D341Med (cell line): ENCODE data around the gene HGF.
"Not testable (repeated sequence)": the region's sequence is repeated elsewhere in the genome, so short reads cannot be mapped to it uniquely, and the experiment has no call there.

Experiments used
- DNase-seq: peaks from one replicate; pipeline ENCODE4 v3.0.0; 2012; ENCODE audit warnings: low spot score

Gene HGF

DNA sequence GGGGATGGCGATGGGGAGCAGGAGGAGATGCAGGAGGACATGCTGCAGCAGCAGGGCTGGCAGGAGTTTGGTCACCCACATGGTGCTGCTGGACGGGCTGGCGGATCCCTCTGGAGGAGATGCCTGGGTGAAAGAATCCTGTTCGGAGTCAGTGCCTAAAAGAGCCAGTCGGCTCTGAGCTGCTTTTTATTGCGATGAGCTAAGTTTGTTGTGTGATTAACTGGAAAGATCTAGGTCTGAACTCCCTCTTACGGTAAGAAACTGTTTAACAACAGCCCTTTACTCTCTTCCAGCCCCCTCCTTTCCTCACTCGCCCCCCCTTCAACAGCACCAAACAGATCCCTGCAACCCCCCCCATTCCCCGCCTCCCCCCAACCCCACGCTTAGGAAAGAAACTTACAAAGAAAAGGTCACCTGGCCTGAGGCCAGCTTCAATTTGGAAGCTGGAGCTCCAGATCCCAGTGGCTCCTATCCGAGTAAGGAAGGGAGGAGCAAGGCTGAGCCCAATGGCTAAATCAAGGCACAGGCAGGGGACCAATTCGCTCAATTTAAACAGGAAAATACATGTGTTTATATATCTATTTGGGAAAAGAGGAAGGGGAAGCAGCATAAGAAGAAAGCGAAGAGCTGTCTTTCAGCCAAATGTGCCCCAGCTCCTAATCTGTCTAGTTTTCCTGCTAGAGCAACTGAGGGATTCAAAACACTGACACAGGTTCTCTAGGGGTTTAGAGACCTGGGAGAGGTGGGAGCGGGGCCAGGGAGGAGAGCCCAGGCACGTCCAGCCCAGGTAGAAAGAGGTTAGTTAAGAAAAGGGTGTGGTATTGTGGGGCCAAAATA lies at the start of gene HGF:
Gene HGF, minus strand, starts transcription at position 157 of the 837 bp plus-strand sequence. Its CDS starts 76 bp downstream, at position 81.
- DNase-seq: no peak

DNA sequence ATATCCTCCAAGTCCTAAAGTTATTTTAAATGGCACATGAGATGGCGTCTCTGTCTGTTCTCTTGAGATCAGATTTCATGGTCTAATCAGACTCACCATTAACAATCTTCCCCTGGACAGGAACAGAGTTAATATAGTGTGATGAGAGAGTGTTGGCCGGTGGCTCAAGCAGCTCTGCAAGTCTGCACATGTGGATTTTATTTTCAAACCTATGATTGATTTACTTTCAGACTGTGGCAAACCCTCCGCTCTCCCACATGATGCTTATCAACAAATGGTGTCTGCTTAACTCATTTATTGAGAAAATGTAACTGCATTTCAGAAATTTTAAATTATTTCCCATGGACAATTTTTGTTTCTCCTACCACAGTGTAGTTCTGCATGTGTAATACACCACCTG lies 46.5 kb upstream of the HGF start:
- DNase-seq: no peak

DNA sequence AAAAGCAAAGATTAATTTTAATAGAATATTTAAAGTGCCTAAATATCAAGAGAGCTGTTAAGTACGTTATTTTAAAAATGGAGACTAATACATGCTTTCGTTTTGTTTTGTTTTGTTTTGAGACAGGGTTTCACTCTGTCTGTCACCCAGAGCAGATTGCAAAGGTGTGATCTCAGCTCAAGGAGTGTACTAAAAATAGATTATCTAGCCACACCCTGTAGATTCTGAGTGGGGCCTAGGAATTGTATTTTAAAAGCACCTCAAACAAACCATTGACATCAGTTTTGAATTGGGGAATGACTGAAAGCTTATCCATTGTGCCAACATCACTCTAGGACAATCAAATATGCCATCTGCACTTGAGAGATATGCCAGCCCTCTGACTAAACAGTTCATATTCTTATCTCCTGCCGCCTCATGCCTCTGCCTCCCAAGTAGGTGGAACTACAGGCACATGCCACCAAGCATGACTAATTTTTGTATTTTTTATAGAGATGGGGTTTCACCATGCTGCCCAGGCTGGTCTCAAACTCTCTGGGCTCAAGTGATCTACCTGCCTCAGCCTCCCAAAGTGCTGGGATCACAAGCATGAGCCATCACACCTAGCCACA lies 43.1 kb upstream of the HGF start:
- DNase-seq: not testable (repeated sequence)

DNA sequence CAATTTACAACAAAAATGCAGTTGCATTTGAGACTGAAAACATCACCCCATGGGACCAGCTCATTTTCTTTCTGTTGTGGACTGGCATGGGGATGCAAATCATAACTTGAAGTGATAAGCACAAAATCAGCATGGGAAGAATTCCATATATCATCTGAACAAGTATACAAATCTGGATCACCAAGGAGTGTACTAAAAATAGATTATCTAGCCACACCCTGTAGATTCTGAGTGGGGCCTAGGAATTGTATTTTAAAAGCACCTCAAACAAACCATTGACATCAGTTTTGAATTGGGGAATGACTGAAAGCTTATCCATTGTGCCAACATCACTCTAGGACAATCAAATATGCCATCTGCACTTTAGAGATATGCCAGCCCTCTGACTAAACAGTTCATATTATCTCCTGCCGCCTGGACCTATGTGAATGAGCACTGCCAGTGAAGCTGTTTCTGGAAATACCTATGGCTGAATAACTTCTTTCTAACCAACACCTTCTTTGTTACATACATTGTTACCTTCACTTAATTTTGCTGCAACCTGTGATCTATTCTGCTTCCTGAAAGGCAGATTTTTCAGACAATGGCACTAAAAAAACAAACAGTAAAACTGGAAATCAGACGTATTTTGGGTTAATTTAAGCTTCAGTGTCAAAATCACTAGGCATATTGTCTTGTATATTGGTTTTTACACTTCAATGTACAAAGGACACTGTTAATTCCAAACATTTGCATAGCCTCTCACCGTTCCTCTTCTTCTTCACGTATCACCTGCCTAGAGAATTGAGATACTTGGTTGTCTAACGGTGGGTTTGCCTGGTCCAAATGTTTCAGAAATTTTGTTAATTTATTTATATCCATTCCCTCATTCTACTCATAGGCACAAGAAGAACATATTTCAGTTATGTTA lies 42.4 kb upstream of the HGF start:
- no peak for DNase-seq

DNA sequence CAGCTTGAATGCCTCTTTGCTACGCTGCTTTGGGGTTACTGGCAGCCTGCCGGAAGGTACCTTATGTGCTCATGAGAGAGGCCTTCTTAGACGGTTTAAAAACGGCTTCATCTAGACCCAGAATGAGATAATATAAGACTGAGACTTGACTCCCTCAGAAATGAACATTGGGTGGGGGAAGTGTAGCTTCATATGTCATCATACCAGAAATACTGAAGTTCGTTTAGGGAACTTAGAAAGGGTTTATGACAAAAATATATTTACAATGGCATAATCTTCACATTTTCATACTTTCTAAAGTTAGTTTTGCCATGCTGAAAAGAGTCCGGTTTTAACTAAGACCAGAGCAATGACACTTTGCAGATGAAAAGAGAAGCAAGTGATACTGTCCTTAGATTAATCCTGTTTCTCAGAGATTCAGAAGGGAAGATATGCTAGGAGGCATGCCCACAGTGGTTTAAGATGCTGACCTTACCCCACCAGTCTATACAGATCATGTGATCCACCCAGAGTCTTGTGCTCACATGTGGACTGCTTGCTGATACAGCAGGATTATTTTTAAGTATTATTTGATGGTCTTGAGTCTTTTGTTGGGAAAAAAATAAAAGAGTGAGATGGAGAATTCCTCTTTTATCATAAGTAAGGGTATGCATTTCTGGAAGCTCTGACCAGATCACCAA lies 40.8 kb upstream of the HGF start:
- DNase-seq: no peak

DNA sequence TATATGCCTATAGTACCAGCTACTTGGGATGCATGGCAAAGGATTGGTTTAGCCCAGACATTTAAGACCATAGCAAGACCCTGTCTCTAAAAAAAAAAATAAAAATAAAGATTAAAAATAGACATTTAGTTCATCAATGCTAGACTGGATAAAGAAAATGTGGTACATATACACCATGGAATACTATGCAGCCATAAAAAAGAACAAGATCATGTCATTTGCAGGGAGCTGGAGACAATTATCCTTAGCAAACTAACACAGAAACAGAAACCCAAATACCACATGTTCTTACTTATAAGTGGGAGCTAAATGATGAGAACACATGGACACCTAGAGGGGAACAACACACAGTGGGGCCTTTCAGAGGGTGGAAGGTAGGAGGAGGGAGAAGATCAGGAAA lies 38.5 kb upstream of the HGF start:
- not testable (repeated sequence) for DNase-seq

DNA sequence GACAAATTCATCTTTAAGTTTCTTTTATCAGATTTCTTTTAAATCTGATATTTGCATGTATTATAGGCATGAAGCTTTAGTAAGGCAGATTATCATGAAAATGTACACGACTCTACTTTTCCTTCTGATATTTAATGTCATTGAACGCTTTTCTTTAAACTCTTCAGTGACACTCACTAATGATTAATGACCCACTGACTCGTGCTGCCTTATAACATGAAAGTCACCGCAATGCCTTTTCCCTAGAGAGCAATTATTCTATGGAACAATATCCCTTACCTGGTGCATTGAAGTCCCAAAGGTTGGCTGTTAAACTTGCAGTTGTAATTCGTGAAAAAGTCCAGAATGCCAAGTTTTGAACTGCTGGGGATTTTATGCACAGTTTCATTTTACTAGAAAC lies 33.4 kb upstream of the HGF start:
- no peak for DNase-seq

DNA sequence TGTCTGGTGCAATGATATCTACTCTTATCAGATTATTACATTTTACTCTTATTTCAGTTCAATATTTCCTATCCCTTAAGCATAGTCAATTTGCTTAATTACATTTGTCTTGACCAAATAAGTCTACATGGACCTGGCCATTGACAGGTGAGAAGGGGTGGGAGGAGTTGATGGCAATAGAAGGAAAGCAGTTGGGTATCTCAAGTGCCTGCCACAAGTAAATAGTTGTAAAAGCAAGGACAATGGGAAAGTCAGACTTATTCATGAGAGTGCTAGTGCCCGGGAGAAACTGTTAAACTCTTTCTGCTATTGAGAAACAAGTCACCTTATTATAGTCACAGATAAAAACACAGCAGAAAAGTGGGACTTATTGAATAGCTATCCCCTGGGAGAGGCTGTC lies 32.4 kb upstream of the HGF start:
- DNase-seq: no peak

DNA sequence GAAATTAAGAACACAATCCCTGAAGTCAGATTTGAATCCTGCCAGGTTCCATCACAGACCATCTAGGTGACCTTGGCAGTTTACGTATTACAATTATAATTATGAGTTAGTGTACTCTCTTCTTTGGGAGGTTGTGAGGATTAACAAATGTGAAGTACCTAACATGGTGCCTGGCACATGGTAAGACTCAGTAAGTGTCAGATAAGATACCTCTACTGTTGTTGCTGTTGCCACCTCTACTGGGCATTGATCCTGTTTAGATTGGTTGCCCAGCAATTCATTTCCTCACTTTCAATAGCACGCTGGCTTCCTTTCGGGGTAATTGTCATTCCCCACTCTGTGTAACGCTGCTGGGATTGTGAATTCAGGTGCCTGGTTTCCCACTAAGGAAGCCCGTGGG lies 31.7 kb upstream of the HGF start:
- DNase-seq: no peak

DNA sequence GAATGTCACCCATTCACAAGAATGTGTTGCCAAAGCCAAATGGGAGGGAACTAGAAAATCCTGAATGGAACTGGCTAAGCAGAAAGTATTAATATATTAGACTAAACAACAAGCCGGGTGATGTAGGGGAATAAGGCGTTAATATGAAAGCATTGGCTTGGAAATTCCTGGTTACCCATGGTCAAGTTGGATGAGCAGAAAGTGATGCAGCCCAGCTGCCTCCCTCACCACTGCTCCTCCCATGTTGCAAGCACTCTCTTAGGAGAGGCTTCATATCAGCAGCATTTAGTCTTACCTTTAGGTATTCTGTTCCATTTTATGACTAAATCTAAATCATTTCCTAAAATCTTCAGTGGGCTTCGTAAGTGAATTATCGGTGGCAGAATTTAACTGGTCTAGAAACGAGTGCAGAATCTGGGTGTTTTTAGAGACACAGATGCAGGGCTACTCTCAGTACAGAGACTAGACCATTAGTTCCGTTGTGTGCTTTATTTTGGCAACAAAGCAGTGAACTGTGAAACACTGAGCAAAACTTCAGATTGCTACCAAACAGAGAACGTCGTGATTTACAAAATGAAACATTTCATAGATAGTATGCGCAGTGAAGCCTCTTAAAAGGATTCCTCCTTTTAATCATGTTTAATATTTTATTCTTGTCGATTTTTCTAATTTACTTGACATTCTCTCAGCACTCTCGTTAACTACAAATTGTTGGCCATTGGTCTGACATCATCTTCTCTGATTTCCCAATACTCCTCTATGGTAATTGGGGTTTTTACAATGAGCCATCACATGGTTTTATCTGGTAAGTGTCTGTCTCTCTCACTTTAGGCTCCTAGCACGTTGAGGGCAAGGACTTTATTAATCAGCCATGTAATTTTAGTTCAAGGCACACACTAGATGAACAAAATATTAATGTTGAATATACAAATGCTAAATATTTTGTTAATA lies 22.0 kb upstream of the HGF start:
- DNase-seq: no peak

DNA sequence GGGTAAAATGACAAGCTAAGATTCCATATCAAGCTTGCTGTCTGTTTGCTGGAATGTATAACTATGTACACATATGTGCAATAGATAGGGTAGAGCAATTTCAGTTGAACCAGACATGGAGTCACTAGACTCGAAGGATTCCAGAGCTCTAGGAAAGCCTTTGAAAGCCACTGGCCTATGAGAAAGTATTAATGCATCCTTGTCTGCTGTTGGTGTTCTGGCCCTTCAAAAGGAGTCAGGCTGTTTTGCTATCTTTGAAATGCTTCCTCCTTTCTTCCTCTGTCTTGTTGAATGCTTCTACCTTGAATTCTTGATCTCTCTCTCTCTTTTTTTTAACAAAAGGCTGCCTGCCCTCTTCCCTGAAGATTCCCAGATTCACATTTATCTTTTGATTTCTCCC lies 20.8 kb upstream of the HGF start:
- DNase-seq: no peak

DNA sequence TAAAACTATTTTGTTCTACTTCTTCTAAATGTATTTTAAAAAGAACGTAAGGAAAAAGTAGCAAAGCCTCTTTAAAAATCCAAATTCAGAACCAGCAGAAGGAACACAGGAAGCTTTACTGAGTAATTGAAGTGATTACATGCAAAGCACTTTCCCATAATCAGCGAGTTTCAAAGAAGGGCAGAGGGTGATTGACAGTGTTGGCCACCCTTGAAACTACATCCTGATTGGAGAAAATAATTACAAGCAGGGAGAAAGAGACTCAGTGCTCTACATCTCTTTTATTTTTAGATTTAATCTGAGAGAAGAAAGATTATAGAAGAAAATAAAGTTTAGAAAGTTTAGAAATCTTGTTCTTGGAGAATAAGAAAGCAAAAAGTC lies 20.3 kb upstream of the HGF start:
- no peak for DNase-seq

DNA sequence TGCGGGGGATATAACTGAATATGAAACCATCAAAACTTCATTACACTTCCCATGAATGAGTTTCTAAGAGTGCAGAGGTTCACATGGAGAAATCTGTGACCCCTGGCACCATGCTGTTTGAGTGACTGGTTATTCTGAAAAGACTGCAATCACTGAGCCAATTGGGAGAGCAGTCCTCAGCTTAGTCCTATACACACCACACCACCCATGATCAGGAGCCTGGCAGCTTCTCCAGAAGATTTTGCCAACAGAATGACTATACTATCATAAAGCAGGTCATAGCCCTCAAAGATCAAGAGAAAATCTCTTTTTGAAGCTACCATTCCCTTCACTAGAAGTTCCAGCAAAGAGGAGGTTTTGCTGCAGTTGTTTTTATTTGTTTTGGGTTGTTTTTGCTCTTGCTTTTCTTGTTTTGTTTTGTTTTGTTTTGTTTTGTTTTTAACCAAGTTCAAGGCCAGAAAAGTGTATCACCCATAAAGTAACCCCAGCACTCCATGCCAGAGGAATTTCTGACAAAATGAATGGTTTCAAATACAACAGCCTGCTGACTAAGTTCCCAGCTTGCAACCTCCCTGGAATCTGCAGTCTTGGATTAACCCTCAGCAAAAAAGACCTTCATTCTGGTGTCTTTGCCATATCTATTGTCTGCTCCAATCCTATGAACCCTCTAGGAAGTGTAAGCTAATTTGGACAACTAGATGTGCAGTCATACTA lies 19.7 kb upstream of the HGF start:
- no peak for DNase-seq

DNA sequence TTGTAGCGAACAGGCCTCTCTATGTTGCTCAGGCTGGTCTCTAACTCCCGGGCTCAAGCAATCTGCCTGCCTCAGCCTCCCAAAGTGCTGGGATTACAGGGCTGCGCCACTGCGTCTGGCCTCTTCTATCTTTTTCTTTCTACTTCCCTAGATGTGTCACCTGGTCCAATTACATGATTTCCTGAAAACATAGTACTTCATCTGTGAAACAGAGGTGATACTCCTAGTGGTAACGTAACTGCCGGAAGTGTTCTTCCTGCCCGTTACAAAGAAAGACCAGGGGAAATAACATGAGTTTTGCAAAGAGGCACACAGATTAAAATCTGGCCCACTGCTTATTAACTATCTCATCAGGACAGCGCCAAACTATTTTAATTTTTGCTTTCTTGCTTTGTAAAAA lies 18.4 kb upstream of the HGF start:
- no peak for DNase-seq

DNA sequence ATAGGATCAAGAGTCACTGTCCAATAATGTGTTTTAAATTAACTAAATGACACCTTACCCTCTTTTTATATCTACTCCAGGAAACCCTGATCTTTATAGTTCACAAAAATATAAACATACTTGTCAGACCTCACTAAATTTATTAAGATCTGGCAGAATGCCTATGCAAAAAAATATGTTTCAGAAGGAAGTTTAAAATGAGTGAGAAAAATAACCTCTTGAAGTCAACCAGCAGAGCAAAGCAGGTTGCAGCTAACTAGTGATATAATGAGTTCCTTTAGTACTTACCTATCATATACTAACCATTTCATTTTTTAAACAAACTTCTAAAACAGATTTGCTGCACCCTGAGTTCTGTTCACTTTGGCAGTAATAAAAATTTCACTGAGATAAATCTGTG lies 14.0 kb upstream of the HGF start:
- no peak for DNase-seq

DNA sequence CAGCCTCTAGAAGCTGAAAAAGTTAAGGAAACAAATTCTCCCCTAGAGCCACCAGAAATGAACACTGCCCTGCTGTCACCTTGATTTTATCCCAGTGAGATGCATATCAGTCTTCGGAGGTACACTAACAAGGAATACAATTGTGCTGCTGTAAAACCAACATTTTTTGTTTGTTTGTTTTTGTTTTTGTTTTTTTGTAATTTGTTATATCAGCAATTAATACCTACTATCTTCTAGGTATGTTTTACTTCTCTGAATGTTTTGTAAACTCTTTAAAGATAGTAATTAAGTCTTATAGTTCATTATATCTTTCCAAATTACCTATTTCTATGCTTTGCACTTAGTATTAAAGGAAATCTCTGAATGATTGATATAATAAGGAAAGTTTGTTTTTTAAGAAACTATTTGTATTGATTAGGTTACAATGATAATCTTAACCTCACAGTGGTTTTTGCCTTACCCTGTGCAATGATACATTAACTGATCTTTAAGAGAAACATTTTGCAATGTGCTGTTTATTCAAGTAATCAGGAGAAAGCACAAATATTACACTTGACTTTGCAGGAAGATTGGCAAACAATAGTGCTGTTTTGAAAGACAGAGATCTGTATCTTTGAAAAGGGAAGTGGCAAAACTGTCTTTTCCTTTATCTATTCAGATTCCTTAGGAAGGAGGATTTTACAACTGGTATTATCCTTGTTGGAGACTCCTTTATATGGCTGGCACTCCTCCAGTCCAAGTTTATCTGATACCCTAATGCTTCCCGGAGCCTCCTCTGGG lies 11.3 kb upstream of the HGF start:
- DNase-seq: no peak

DNA sequence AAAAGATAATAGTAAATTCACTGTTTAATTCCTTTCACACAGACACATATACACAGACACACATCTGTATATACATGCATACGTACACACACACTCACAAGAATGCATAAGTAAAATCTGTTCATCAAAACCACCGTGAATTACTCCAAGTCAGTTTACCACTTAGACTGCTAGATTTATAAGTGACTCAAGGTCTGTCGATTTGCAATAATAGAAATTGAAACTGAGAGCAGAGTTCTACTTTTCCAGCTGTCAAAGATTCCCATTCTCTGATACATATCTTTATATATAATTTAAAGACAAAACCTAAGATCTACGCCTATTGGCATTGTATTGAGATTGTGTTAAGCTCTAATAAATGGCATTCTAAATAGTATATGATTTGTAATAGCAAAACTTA lies 9.9 kb upstream of the HGF start:
- DNase-seq: no peak

DNA sequence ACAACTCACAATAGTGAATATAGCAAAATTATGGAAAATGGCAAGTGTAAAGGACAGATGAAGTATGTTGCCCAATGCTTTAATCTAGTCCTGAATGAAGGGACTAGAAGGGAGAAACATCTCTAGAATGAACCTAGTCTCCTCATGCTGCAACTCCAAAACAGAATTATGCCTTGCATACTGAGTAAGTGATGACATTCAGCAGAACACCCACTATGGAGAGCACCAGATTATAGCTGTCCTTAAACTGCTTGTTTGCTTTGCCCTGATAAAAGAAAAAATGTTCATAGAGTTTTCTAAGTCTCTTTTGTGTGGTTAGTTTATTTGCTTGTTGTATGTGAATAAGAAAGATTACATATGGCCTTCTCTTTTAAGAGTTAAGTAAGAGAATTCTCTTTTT lies 7.8 kb upstream of the HGF start:
- no peak for DNase-seq

DNA sequence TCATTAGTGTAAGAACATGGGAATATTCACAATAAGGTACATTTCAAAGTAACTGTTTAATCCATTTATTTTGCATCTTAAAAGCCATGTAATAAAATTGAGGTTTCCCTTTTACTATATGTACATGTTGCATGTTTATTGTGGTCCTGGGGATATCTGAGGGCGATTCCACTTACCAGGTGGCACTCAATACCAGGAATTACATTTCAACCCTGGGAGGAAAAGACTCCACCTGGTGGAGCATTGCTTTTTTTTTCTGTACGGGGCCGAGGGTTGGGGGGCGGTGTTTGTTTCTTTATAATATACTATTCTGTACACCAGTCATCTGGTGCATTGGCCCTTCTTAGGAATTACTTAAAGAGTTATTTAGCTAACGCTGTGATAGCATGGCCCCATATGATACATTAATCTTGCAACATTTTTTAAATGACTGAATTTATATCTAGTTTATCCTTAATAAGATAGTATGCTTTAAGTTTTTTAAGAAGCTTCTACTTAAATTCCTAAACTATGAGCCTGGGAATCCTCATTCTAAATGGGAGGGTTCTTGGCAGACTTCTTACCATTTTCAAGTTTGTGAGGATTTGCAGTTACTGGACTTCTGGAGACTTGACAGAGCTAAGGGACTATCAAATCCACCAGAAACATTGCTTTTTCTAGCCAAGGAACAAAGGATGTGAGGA lies 7.2 kb upstream of the HGF start:
- peak; percentile 30 for DNase-seq
